OCI-LY7 (cell line): ENCODE data around the gene SLC25A23. TPM values are rescaled to one million over a fixed set of nuclear protein-coding genes. Genes with fewer than 3 reads are reported as not detected.

Experiments
- BruUV-seq: library from RNA; stranded (reverse); fragments of 400-500 nt; replicated peaks from 2 replicates; lab custom pipeline; 2021; lab: Mats Ljungman, UMichigan
- CTCF ChIA-PET: fragments of 300-600 bp; sonication (Branson Sonifier 250); formaldehyde crosslinking; loops from one replicate; lab custom pipeline; 2022; ENCODE audit warnings: antibody characterized with exemption; ENCODE audit not compliant: unreplicated experiment; lab: Charles Lee
- POLR2A ChIA-PET: fragments of 300-600 bp; sonication (Branson Sonifier 250); formaldehyde crosslinking; loops from one replicate; lab custom pipeline; 2022; ENCODE audit warnings: antibody characterized with exemption; lab: Charles Lee
- DNase-seq: peaks from one replicate; pipeline ENCODE4 v3.0.0-alpha.2; 2015; ENCODE audit warnings: low spot score
- H2AFZ ChIP-seq: fragments of 200-600 bp; sonication (generic), shearing (Covaris generic); 2 replicates; pipeline ENCODE4 v1.6.1; 2014; ENCODE audit warnings: mild to moderate bottlenecking, antibody characterized with exemption, low read length, moderate library complexity
- H3K27ac ChIP-seq: fragments of 200-600 bp; sonication (generic); 2 replicates; pipeline ENCODE4 v1.5.1; 2014; ENCODE audit warnings: mixed run types, low read depth, mild to moderate bottlenecking, moderate library complexity, low read length, inconsistent platforms; ENCODE audit not compliant: poor library complexity, severe bottlenecking
- H3K36me3 ChIP-seq: fragments of 200-600 bp; sonication (generic); 2 replicates; pipeline ENCODE4 v1.6.1; 2014; ENCODE audit warnings: mild to moderate bottlenecking, antibody characterized with exemption, low read length, moderate library complexity, mixed read lengths; ENCODE audit not compliant: insufficient read depth
- H3K4me1 ChIP-seq: fragments of 200-600 bp; sonication (generic); 2 replicates; pipeline ENCODE4 v1.5.1; 2014; ENCODE audit warnings: mild to moderate bottlenecking, low read length; ENCODE audit not compliant: insufficient read depth, poor library complexity, severe bottlenecking
- H3K4me2 ChIP-seq: fragments of 200-600 bp; sonication (generic); 2 replicates; pipeline ENCODE4 v1.6.1; 2014; ENCODE audit warnings: mild to moderate bottlenecking, low read length
- H3K4me3 ChIP-seq: fragments of 200-600 bp; sonication (generic); 2 replicates; pipeline ENCODE4 v1.5.1; 2014; ENCODE audit warnings: mild to moderate bottlenecking, low read depth, low read length; ENCODE audit not compliant: poor library complexity, severe bottlenecking
- H3K79me2 ChIP-seq: fragments of 200-600 bp; sonication (generic); 2 replicates; pipeline ENCODE4 v1.6.1; 2016; ENCODE audit warnings: low read depth, mild to moderate bottlenecking, low read length, moderate library complexity, mixed read lengths; ENCODE audit not compliant: insufficient read depth
- H3K9me2 ChIP-seq: fragments of 200-600 bp; sonication (generic); 2 replicates; pipeline ENCODE4 v1.6.1; 2016; ENCODE audit warnings: mild to moderate bottlenecking, low read length, mixed read lengths; ENCODE audit not compliant: insufficient read depth
- H3K9me3 ChIP-seq: fragments of 200-600 bp; sonication (generic); 2 replicates; pipeline ENCODE4 v1.6.1; 2014; ENCODE audit warnings: mild to moderate bottlenecking, mixed run types, low read length, mixed read lengths
- H4K20me1 ChIP-seq: fragments of 200-600 bp; sonication (generic); 2 replicates; pipeline ENCODE4 v1.6.1; 2014; ENCODE audit warnings: mild to moderate bottlenecking, antibody characterized with exemption, low read length, moderate library complexity, mixed read lengths; ENCODE audit not compliant: insufficient read depth
- CTCF ChIP-seq: fragments of 200-600 bp; sonication (generic); conservative IDR thresholded peaks from 2 replicates; pipeline ENCODE4 v1.5.1; 2014; ENCODE audit warnings: mild to moderate bottlenecking, antibody characterized with exemption, low read length, moderate library complexity, mixed read lengths
- EZH2phosphoT487 ChIP-seq: fragments of 200-600 bp; sonication (generic); IDR thresholded peaks from 2 replicates; pipeline ENCODE4 v1.6.1; 2018; ENCODE audit warnings: low read depth, borderline replicate concordance, mild to moderate bottlenecking, mixed run types, antibody characterized with exemption, low read length, moderate library complexity, mixed read lengths
- intact Hi-C: fragments of 100-400 bp; cut with micrococcal nuclease; formaldehyde crosslinking; loops from one replicate; pipeline ENCODE4 v1.10.0; 2022; ENCODE audit not compliant: unreplicated experiment
- total RNA-seq, 2 experiments: library from RNA; depleted of rRNA in 1 of 2; stranded (reverse); fragments of >200 nt in 1 of 2; shearing (Covaris generic) in 1 of 2; gene quantifications; 2 replicates each; pipeline ENCODE4 v1.2.3, GENCODE V29; 2014 to 2022

SLC25A23 gene
- total RNA-seq, 2 experiments from 2014 or later, result 50.9 to 65.7 TPM

GRCh38 chr19:6483235-6483634 lies 23.6 kb upstream of the SLC25A23 start:
- H3K9me3 ChIP-seq, result no peaks in the 10 kb centered on the region
- intact Hi-C loops, result loop anchor here (2.0 kb wide), 1 partner anchor 20 kb away; the partner anchor contains the start of gene TUBB4A
- no peaks in the 10 kb centered on the region for H3K36me3 ChIP-seq
- no peaks in the 10 kb centered on the region for H4K20me1 ChIP-seq
- H3K4me2 ChIP-seq, result no peak overlapping the region
- BruUV-seq, result no TSS peak
- H3K9me2 ChIP-seq, result no peaks in the 10 kb centered on the region
- H3K4me1 ChIP-seq, result peaks cover 38% of the 10 kb centered on the region
- H3K27ac ChIP-seq, result no peak overlapping the region
- peak overlapping the region; percentile 34; the same call in 1 of the 2 replicates for H2AFZ ChIP-seq
- CTCF ChIA-PET, result no interaction called here
- POLR2A ChIA-PET, result no interaction called here
- H3K4me3 ChIP-seq, result no peak overlapping the region
- peaks cover 6% of the 10 kb centered on the region; the same call in 1 of the 2 replicates for H3K79me2 ChIP-seq
- TF ChIP-seq EZH2phosphoT487 (no peak), CTCF (no peak)
- no peak for DNase-seq

- H3K9me2 ChIP-seq, result no peaks in the 10 kb centered on the region
- H2AFZ ChIP-seq, result peak overlapping the region; percentile 95; the same call in 1 of the 2 replicates
- H3K36me3 ChIP-seq, result no peaks in the 10 kb centered on the region
- peaks cover 38% of the 10 kb centered on the region for H3K4me1 ChIP-seq
- peaks cover 6% of the 10 kb centered on the region; the same call in 1 of the 2 replicates for H3K79me2 ChIP-seq
- H4K20me1 ChIP-seq, result no peaks in the 10 kb centered on the region
- H3K4me3 ChIP-seq, result peak overlapping the region; percentile 82
- ChIA-PET CTCF (no interaction called here), POLR2A (interaction anchor here (0.6 kb wide), 2 partner anchors 20 to 100 kb away, joined by 3 to 4 read pairs; no protein-coding TSS in a partner anchor)
- BruUV-seq, result no TSS peak
- intact Hi-C loops, result loop anchor here (2.0 kb wide), 1 partner anchor 20 kb away; the partner anchor contains the start of gene TUBB4A
- H3K4me2 ChIP-seq, result peak overlapping the region; percentile 80
- TF ChIP-seq EZH2phosphoT487, result no peak
- TF ChIP-seq CTCF, result no peak
- DNase-seq, result no peak
- peak overlapping the region; percentile 67 for H3K27ac ChIP-seq
- no peaks in the 10 kb centered on the region for H3K9me3 ChIP-seq
Measured at GRCh38 chr19:6482343-6482686, 22.7 kb upstream of the SLC25A23 start.

- peak within 1 kb of the TSS; percentile 82 for H3K4me3 ChIP-seq
- no peak for TF ChIP-seq EZH2phosphoT487
- peak; percentile 67 for TF ChIP-seq CTCF
- H3K9me2 ChIP-seq, result no peaks in the 10 kb centered on the region
- intact Hi-C loops, result loop anchor here (2.0 kb wide), 1 partner anchor 21 kb away; the partner anchor contains the start of gene TUBB4A
- no TSS peak for BruUV-seq
- DNase-seq, result peak; percentile 88
- peaks cover 6% of the 10 kb centered on the region; the same call in 1 of the 2 replicates for H3K79me2 ChIP-seq
- no peaks in the 10 kb centered on the region for H3K9me3 ChIP-seq
- H3K27ac ChIP-seq, result peak within 1 kb of the TSS; percentile 67
- H3K36me3 ChIP-seq, result peaks cover 5% of the 10 kb centered on the region
- peaks cover 38% of the 10 kb centered on the region for H3K4me1 ChIP-seq
- ChIA-PET POLR2A (interaction anchor here (0.5 to 0.9 kb wide), 7 partner anchors 10 to 1473 kb away, joined by 3 to 6 read pairs (median 3); partner anchors contain the start of genes SLC25A23 and TUBB4A), CTCF (no interaction called here)
- peak within 1 kb of the TSS; percentile 95 for H2AFZ ChIP-seq
- no peaks in the 10 kb centered on the region for H4K20me1 ChIP-seq
- peak within 1 kb of the TSS; percentile 80 for H3K4me2 ChIP-seq
Measured at GRCh38 chr19:6481541-6482342, 22.1 kb upstream of the SLC25A23 start, which contains the start of gene DENND1C. Gene DENND1C, minus strand, starts transcription at chr19:6481787. Its CDS starts 92 bp downstream, at chr19:6481695.
